ENCODE results near the gene RFC4. TPM values are rescaled to one million over a fixed set of nuclear protein-coding genes. Genes with fewer than 3 reads are reported as not detected.

Gene RFC4
- total and polyA plus RNA-seq, 2 of the 13 experiments (the other 11 are each of a cell fraction or from before 2014, with no cell fraction given) = 18.5 to 103 TPM

DNA sequence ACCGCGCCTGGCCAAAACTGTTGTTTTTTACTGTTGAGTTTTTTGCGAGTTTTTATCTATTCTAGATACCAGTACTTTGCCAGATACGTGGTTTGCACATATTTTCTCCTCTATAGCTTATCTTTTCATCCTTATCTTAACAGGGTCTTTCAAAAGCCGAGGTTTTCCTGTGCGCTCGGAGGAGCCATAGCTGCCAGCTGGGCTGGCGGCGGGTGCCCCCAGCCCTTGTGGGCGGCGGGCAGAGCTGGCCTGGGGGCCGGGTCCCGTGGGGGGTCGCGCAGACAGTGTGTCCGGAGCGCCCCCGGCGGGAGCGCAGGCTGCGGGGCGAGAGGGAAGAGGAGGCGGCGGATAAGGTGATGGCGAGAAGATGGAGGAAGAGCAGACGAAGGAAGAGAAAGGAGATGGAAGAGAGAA is 34.0 kb downstream of the RFC4 start:
- CTCF ChIA-PET (ENCODE audit: low intra/inter-chr PET ratio, low total read pairs) = no interaction called here
- no peaks in the 10 kb centered on the region for H3K79me2 ChIP-seq (ENCODE audit: insufficient read depth, low read length)
- no peak overlapping the region for H2AFZ ChIP-seq (ENCODE audit: low read length)
- no peaks in the 10 kb centered on the region for H3K9me3 ChIP-seq (ENCODE audit: low read length)
- H3K4me3 ChIP-seq (replicated peaks in 1 of 3; ENCODE audit: insufficient read depth in 1 of 3, low read depth in 2 of 3, low read length in 3 of 3) = no peak overlapping the region
- intact Hi-C loops (cut with micrococcal nuclease; ENCODE audit: unreplicated experiment) (no loop called here), in situ Hi-C loops (cut with HindIII; ENCODE audit: extremely low pct_ligation_motif_present, low pct_unique_long_range_greater_than_20kb) (no loop called here)
- H4K20me1 ChIP-seq (ENCODE audit: insufficient read depth, low read length) = no peaks in the 10 kb centered on the region
- no peak overlapping the region for H3K4me2 ChIP-seq (ENCODE audit: low read depth, low read length)
- no peak for ATAC-seq
- no peak for DNase-seq (ENCODE audit: low spot score)
- H3K27ac ChIP-seq (ENCODE audit: extremely low read length, insufficient read depth, low read length) = no peak overlapping the region
- 79% methylated on average over 26 of the region's 26 CpGs for WGBS (ENCODE audit: low lambda C conversion rate)
- H3K36me3 ChIP-seq (replicated peaks in 1 of 2; ENCODE audit: control insufficient read depth in 1 of 2, insufficient read depth in 2 of 2, low read length in 2 of 2) = no peaks in the 10 kb centered on the region
- no peak overlapping the region for H3K9ac ChIP-seq (ENCODE audit: insufficient read depth, low read depth, low read length)
- H3K4me1 ChIP-seq (ENCODE audit: insufficient read depth, low read length) = peaks cover 7% of the 10 kb centered on the region; the same call in 1 of the 2 replicates
- H3K27me3 ChIP-seq (ENCODE audit: control insufficient read depth in 1 of 2, insufficient read depth in 2 of 2, low read length in 2 of 2) = peaks cover 3 to 4% of the 10 kb centered on the region in 2 experiments; a peak in 2 of 5 replicates
- no TSS peak for BruUV-seq (replicated peaks)
- FAIRE-seq = no peak
- POLR2A ChIA-PET = no interaction called here
- TF ChIP-seq, protein P1, sequence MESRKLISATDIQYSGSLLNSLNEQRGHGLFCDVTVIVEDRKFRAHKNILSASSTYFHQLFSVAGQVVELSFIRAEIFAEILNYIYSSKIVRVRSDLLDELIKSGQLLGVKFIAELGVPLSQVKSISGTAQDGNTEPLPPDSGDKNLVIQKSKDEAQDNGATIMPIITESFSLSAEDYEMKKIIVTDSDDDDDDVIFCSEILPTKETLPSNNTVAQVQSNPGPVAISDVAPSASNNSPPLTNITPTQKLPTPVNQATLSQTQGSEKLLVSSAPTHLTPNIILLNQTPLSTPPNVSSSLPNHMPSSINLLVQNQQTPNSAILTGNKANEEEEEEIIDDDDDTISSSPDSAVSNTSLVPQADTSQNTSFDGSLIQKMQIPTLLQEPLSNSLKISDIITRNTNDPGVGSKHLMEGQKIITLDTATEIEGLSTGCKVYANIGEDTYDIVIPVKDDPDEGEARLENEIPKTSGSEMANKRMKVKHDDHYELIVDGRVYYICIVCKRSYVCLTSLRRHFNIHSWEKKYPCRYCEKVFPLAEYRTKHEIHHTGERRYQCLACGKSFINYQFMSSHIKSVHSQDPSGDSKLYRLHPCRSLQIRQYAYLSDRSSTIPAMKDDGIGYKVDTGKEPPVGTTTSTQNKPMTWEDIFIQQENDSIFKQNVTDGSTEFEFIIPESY (CRISPR knock-in tag; IDR thresholded peaks at IDR 0.05) = peak; percentile 20; the same call in 1 of the 2 replicates
- no peak for TF ChIP-seq ZNF33B (CRISPR knock-in tag; IDR thresholded peaks at IDR 0.05)
- TF ChIP-seq ZNF878 (CRISPR knock-in tag; IDR thresholded peaks at IDR 0.05) = no peak

DNA sequence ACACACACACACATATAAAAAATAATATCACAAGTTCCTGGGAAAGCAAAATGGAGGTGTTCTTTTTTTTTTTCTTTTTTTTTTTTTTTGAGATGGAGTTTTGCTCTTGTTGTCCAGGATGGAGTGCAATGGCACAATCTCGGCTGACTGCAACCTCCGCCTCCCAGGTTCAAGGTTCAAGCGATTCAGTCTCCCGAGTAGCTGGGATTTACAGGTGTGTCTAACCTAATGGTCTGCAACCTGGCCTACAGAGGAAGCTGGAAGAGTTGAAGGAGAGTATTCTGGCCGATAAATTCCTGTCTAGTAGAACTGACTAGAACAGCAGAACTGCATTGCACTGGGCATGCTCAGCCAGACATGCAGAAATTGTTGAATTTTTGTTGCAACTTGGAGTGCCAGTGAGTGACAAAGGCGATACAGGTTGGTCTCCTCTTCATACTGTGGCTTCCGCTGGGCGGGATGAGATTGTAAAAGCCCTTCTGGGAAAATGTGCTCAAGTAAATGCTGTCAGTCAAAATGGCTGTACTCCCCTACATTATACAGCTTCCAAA is 45.3 kb downstream of the RFC4 start:
- in situ Hi-C loops (cut with HindIII; ENCODE audit: extremely low pct_ligation_motif_present, low pct_unique_long_range_greater_than_20kb) (no loop called here), intact Hi-C loops (cut with micrococcal nuclease; ENCODE audit: unreplicated experiment) (no loop called here)
- CTCF ChIA-PET (ENCODE audit: low intra/inter-chr PET ratio, low total read pairs) = no interaction called here
- Histone ChIP-seq H3K27ac (ENCODE audit: extremely low read length, insufficient read depth, low read length) (no peak overlapping the region), H3K27me3 (ENCODE audit: control insufficient read depth in 1 of 2, insufficient read depth in 2 of 2, low read length in 2 of 2) (no peaks in the 10 kb centered on the region), H3K4me1 (ENCODE audit: insufficient read depth, low read length) (peaks cover 12% of the 10 kb centered on the region; the same call in 1 of the 2 replicates), H3K4me3 (replicated peaks in 1 of 3; ENCODE audit: insufficient read depth in 1 of 3, low read depth in 2 of 3, low read length in 3 of 3) (no peak overlapping the region), H3K9ac (ENCODE audit: insufficient read depth, low read depth, low read length) (no peak overlapping the region), H4K20me1 (ENCODE audit: insufficient read depth, low read length) (no peaks in the 10 kb centered on the region), H3K79me2 (ENCODE audit: insufficient read depth, low read length) (no peaks in the 10 kb centered on the region), H3K4me2 (ENCODE audit: low read depth, low read length) (no peak overlapping the region), H3K36me3 (replicated peaks in 1 of 2; ENCODE audit: control insufficient read depth in 1 of 2, insufficient read depth in 2 of 2, low read length in 2 of 2) (no peaks in the 10 kb centered on the region), H3K9me3 (ENCODE audit: low read length) (no peaks in the 10 kb centered on the region), H2AFZ (ENCODE audit: low read length) (no peak overlapping the region)
- FAIRE-seq = no peak
- POLR2A ChIA-PET = interaction anchor here (1.0 to 1.3 kb wide), 4 partner anchors 22 to 149 kb away, joined by 3 to 5 read pairs (median 4); no protein-coding TSS in a partner anchor
- WGBS (ENCODE audit: low lambda C conversion rate) = 36% methylated on average over 8 of the region's 8 CpGs
- TF ChIP-seq NAIF1 (CRISPR knock-in tag; IDR thresholded peaks at IDR 0.05; ENCODE audit: borderline replicate concordance) (no peak), GFI1 (CRISPR knock-in tag; IDR thresholded peaks at IDR 0.05; ENCODE audit: borderline replicate concordance) (0 out of 2 replicates have a peak, but pooled peaks have one; percentile 41), REPIN1 (CRISPR knock-in tag; IDR thresholded peaks at IDR 0.05; ENCODE audit: borderline replicate concordance, low read depth) (no peak)
- DNase-seq (ENCODE audit: low spot score) = no peak
- ATAC-seq = peak; percentile 65
- BruUV-seq (replicated peaks) = no TSS peak

Measured in HepG2 (cell line).